Kidney epithelial cell (primary cell): ENCODE measurements around the gene GTSF1L. TPM values are rescaled to one million over a fixed set of nuclear protein-coding genes. Genes with fewer than 3 reads are reported as not detected.
"Not testable (repeated sequence)": the region's sequence is repeated elsewhere in the genome, so short reads cannot be mapped to it uniquely, and the experiment has no call there.

Experiments used
- DNase-seq: peaks from one replicate; pipeline ENCODE4 v3.0.0-alpha.2; 2010; ENCODE audit warnings: low read depth
- H3K27me3 ChIP-seq: 2 replicates; pipeline ENCODE4 v1.6.0; 2011; ENCODE audit warnings: low read length; ENCODE audit not compliant: control insufficient read depth, insufficient read depth
- H3K36me3 ChIP-seq: 2 replicates; pipeline ENCODE4 v1.5.1; 2011; ENCODE audit warnings: low read length; ENCODE audit not compliant: control insufficient read depth, insufficient read depth
- H3K4me3 ChIP-seq: 2 replicates; pipeline ENCODE4 v1.5.1; 2011; ENCODE audit warnings: low read depth, mild to moderate bottlenecking, control low read depth, low read length
- total RNA-seq: library from RNA; depleted of rRNA; stranded (reverse); fragments of >200 nt; gene quantifications from 2 replicates; pipeline ENCODE4 v1.2.3, GENCODE V29; 2015
- TF ChIP-seq, protein P1 (sequence below): IDR thresholded peaks from 2 replicates; pipeline ENCODE4 v1.5.1; 2011; ENCODE audit warnings: mild to moderate bottlenecking, moderate library complexity, low read length, control low read depth, inconsistent platforms; ENCODE audit not compliant: insufficient read depth, poor library complexity, severe bottlenecking

Gene GTSF1L
- total RNA-seq, 1 donor from 2014 or later, result not detected

DNA sequence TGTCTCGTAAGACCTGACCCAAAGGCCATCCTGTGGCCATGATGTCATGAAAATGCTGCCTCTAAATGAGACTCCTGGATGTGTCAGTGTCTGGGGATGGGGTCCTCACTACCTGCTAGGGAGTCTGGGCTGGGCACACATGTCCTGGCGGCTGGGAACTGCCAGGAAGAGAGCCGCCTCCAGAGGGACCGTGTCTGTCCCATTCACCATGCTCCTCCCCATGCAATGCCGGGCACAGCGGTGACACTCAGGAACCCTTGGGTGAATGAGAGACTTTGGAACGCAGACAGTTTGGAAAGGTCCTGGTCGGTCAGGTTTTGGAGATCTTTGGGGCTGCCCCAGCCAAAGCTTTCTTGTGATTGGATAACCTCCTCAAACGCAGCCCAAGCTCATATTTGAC, 40.1 kb upstream of the GTSF1L start:
- TF ChIP-seq, protein P1, sequence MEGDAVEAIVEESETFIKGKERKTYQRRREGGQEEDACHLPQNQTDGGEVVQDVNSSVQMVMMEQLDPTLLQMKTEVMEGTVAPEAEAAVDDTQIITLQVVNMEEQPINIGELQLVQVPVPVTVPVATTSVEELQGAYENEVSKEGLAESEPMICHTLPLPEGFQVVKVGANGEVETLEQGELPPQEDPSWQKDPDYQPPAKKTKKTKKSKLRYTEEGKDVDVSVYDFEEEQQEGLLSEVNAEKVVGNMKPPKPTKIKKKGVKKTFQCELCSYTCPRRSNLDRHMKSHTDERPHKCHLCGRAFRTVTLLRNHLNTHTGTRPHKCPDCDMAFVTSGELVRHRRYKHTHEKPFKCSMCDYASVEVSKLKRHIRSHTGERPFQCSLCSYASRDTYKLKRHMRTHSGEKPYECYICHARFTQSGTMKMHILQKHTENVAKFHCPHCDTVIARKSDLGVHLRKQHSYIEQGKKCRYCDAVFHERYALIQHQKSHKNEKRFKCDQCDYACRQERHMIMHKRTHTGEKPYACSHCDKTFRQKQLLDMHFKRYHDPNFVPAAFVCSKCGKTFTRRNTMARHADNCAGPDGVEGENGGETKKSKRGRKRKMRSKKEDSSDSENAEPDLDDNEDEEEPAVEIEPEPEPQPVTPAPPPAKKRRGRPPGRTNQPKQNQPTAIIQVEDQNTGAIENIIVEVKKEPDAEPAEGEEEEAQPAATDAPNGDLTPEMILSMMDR, result no peak
- Histone ChIP-seq H3K36me3 (no peaks in the 10 kb centered on the region), H3K27me3 (peaks cover 16% of the 10 kb centered on the region), H3K4me3 (no peak overlapping the region)
- no peak for DNase-seq

- no peaks in the 10 kb centered on the region for H3K36me3 ChIP-seq
- H3K27me3 ChIP-seq, result peaks cover 16% of the 10 kb centered on the region
- TF ChIP-seq, protein P1, result no peak
- no peak overlapping the region for H3K4me3 ChIP-seq
- no peak for DNase-seq
Measured at GRCh38 chr20:43766385-43766784, 39.6 kb upstream of the GTSF1L start.

- Histone ChIP-seq H3K4me3 (no peak overlapping the region), H3K27me3 (peaks cover 16% of the 10 kb centered on the region), H3K36me3 (no peaks in the 10 kb centered on the region)
- TF ChIP-seq, protein P1, result no peak
- no peak for DNase-seq
Measured at GRCh38 chr20:43765916-43766315, 39.1 kb upstream of the GTSF1L start.

GRCh38 chr20:43762911-43763310, 36.1 kb upstream of the GTSF1L start:
- TF ChIP-seq, protein P1, result no peak

GRCh38 chr20:43761386-43762340, 34.9 kb upstream of the GTSF1L start:
- H3K27me3 ChIP-seq, result peaks cover 7% of the 10 kb centered on the region
- no peaks in the 10 kb centered on the region for H3K36me3 ChIP-seq
- TF ChIP-seq, protein P1, result no peak
- DNase-seq, result no peak
- H3K4me3 ChIP-seq, result no peak overlapping the region

More at GRCh38 chr20:43762911-43763310, 36.1 kb upstream of the GTSF1L start:
- DNase-seq, result no peak
- Histone ChIP-seq H3K36me3 (no peaks in the 10 kb centered on the region), H3K4me3 (no peak overlapping the region), H3K27me3 (peaks cover 16% of the 10 kb centered on the region)

DNA sequence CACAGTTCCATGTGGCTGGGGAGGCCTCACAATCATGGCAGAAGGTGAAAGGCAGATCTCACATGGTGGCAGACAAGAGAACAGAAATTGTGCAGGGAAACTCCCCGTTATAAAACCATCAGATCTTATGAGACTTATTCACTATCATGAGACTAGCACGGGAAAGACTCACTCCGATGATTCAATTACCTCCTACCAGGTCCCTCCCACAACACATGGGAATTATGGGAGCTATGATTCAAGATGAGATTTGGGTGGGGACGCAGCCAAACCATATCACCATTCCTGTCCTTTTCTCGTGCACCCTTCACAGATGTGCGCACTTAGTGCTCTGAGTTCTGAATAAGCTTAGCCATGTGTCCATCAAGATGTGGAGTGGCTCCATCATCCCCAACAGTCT, 31.1 kb upstream of the GTSF1L start:
- not testable (repeated sequence) for H3K27me3 ChIP-seq, DNase-seq, H3K36me3 ChIP-seq, H3K4me3 ChIP-seq
